Measurements from ENCODE around the gene RTL9.

GRCh38 chrX:110404376-110404775 lies 45.7 kb downstream of the RTL9 start:
- TF ChIP-seq CTCF (IDR thresholded peaks at IDR 0.05) = no peak
- TF ChIP-seq POLR2A (IDR thresholded peaks at IDR 0.05) = no peak
